ENCODE results near the gene CLPTM1L.

- TF ChIP-seq CTCF (IDR thresholded peaks at IDR 0.05) (no peak), POLR2AphosphoS5 (IDR thresholded peaks at IDR 0.05) (no peak), POLR2A (IDR thresholded peaks at IDR 0.05) (no peak)
Measured at GRCh38 chr5:1378866-1379659, 34.2 kb upstream of the CLPTM1L start.

All from breast epithelium (tissue), 3 donors.